GM13976 (cell line): ENCODE results near the gene RBMS1.

Source experiments
- DNase-seq: peaks from one replicate; pipeline ENCODE4 v3.0.0; 2012; ENCODE audit warnings: low spot score
- in situ Hi-C: fragments of 300-500 bp; cut with MboI; formaldehyde crosslinking; loops from one replicate; pipeline ENCODE4 v1.12.0; 2022; ENCODE audit warnings: low sequenced_read_pairs, mixed read lengths, inconsistent platforms; ENCODE audit not compliant: unreplicated experiment
- TF ChIP-seq, protein P1 (sequence below): IDR thresholded peaks from 2 replicates; pipeline ENCODE4 v1.5.1; 2012; ENCODE audit warnings: borderline replicate concordance, mild to moderate bottlenecking; ENCODE audit not compliant: insufficient read depth; ENCODE audit errors: extremely low read depth, missing control alignments, control extremely low read depth

Gene RBMS1

DNA sequence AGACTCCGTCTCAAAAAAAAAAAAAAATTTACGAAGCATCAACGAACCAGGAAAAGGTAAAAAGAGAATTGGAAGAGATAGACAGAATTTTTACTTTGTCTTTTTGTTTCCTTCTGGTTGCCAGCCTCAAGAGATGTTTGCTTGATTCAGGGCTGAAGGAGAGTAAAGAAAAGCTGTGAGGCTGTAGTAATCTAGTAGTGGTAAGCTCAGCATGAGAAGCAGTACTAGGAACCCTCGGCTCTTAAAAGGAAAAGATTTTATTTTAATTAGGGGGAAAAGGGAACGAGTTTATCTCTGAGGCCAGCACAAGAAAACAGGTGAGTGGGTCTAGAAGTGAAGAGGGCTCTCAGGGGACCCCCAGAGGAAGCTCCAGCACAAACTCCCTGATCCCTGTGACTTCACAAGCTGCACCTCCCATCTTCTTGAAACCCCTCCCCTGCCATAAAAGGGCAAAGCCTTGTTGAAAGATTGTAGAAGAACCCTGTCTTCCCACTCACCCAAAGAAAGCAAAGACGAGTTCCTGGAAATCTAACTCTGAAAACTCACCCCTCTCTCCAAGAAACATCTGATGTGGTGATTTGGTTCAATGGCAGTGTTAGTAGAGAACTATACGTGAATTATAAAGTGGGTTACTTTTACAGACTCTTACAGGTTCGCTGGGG lies 8.6 kb downstream of the RBMS1 start:
- in situ Hi-C loops: no loop called here
- no peak for DNase-seq
- TF ChIP-seq, protein P1, sequence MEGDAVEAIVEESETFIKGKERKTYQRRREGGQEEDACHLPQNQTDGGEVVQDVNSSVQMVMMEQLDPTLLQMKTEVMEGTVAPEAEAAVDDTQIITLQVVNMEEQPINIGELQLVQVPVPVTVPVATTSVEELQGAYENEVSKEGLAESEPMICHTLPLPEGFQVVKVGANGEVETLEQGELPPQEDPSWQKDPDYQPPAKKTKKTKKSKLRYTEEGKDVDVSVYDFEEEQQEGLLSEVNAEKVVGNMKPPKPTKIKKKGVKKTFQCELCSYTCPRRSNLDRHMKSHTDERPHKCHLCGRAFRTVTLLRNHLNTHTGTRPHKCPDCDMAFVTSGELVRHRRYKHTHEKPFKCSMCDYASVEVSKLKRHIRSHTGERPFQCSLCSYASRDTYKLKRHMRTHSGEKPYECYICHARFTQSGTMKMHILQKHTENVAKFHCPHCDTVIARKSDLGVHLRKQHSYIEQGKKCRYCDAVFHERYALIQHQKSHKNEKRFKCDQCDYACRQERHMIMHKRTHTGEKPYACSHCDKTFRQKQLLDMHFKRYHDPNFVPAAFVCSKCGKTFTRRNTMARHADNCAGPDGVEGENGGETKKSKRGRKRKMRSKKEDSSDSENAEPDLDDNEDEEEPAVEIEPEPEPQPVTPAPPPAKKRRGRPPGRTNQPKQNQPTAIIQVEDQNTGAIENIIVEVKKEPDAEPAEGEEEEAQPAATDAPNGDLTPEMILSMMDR: no peak

- DNase-seq: no peak
- in situ Hi-C loops: no loop called here
- TF ChIP-seq, protein P1: no peak
Measured at GRCh38 chr2:160482673-160483072, 10.9 kb downstream of the RBMS1 start.

DNA sequence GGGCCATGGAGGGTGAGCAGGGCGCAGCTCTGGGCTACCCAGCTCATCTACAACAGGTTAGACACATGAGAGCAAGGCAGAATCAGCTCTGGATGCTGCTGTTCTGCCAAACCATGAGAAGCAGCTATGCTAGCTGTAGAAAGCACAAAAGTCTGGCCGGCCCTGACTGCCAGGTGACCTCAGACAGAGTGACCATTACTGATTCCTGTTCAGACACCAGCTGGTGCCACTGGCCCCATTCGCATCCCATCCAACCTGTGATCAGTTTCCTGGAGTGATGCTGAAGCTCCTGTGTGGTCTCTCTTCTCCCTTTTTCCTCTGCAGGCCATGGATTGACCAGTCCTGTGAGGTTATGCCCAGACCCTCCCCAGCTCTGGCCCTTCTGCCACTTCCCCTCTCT lies 14.3 kb downstream of the RBMS1 start:
- TF ChIP-seq, protein P1: no peak
- in situ Hi-C loops: no loop called here
- DNase-seq: no peak

GRCh38 chr2:160478660-160479059 lies 14.9 kb downstream of the RBMS1 start:
- DNase-seq: no peak
- in situ Hi-C loops: no loop called here
- TF ChIP-seq, protein P1: no peak

- in situ Hi-C loops: no loop called here
- TF ChIP-seq, protein P1: no peak
- DNase-seq: no peak
Measured at GRCh38 chr2:160477032-160477431, 16.6 kb downstream of the RBMS1 start.

GRCh38 chr2:160474891-160475787 lies 18.5 kb downstream of the RBMS1 start:
- TF ChIP-seq, protein P1: no peak
- DNase-seq: no peak
- in situ Hi-C loops: no loop called here

- no peak for DNase-seq
- TF ChIP-seq, protein P1: no peak
- in situ Hi-C loops: no loop called here
Measured at GRCh38 chr2:160474319-160474645, 19.3 kb downstream of the RBMS1 start.
